Upper lobe of right lung (tissue), 1 donor: ENCODE results near the gene CYBA. TPM values are rescaled to one million over a fixed set of nuclear protein-coding genes. Genes with fewer than 3 reads are reported as not detected.

Source experiments
- ATAC-seq: fragments of 200-7000 bp; cut with Tn5 transposase; one replicate; pipeline ENCODE4 v1.9.1; 2020; ENCODE audit warnings: mild to moderate bottlenecking, moderate library complexity
- DNase-seq: peaks from one replicate; pipeline ENCODE4 v3.0.0-alpha.2; 2020
- H3K27ac ChIP-seq: fragments of 200-600 bp; one replicate; pipeline ENCODE4 v1.8.0; 2022
- H3K27me3 ChIP-seq: fragments of 200-600 bp; one replicate; pipeline ENCODE4 v1.8.0; 2022; ENCODE audit warnings: mild to moderate bottlenecking
- H3K36me3 ChIP-seq: fragments of 200-600 bp; one replicate; pipeline ENCODE4 v1.8.0; 2022
- H3K4me1 ChIP-seq: fragments of 200-600 bp; one replicate; pipeline ENCODE4 v1.8.0; 2022
- H3K4me3 ChIP-seq: fragments of 200-600 bp; one replicate; pipeline ENCODE4 v1.8.0; 2022; ENCODE audit warnings: mild to moderate bottlenecking
- H3K9me3 ChIP-seq: fragments of 200-600 bp; one replicate; pipeline ENCODE4 v1.8.0; 2022
- intact Hi-C: fragments of 100-400 bp; cut with DNase I; formaldehyde crosslinking; loops from one replicate; pipeline ENCODE4 v1.11.0; 2022
- total RNA-seq: library from RNA; stranded (reverse); fragmentation: NEBNext Ultra II Directional; extraction: Animal tissue kit (Norgen Biotek cat#: 25700); gene quantifications from one replicate; pipeline ENCODE4 v1.2.1, GENCODE V29; 2021
- TF ChIP-seq, protein P1 (sequence below): fragments of 200-600 bp; IDR thresholded peaks from one replicate; pipeline ENCODE4 v1.8.0; 2022; ENCODE audit warnings: antibody characterized with exemption
- donor health status: DM: no; HTN: yes; CAD: no; lungs with severe emphysema.

The CYBA gene
- total RNA-seq, 1 donor from 2014 or later, result 257 TPM

DNA sequence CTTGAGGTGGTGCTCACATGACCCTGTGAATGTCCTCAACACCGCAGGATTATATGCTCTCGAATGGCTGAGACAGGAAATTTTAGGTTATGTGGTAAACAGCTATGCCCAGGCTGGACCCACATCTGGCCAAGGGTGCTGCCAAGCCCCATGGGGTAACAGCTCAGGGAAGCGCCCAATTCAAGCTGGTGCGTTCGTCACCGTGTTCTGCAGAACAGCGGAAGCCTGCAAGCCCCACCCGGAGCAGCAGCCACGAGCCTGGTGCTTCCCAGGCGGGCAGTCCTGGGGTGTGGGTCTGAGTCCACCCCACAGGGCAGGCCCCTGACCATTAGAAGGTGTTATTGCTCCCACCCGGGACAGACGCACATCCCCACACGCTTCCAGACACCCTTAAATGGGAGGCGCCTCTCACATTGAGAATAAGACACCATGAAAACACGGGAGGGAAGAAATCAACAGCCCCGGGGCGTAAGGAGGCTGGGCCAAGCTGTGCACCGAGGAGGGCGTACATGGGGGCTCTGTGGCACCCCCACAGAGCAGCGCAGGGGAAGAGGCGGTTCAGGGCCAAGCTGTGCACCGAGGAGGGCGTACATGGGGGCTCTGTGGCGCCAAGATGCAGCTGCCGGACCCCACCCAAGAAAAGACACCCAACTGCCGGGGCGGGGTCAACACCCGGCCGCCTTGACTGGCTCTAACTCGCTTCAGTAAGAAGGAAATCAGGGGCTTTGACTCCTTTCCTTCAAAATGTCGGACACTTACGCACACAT is 2.9 kb upstream of the CYBA start:
- Histone ChIP-seq H3K27ac (no peak overlapping the region), H3K27me3 (no peaks in the 10 kb centered on the region), H3K4me1 (peaks cover 21% of the 10 kb centered on the region), H3K4me3 (no peak overlapping the region), H3K36me3 (peaks cover 34% of the 10 kb centered on the region), H3K9me3 (no peaks in the 10 kb centered on the region)
- DNase-seq, result no peak
- no peak for ATAC-seq
- intact Hi-C loops, result no loop called here
- TF ChIP-seq, protein P1, sequence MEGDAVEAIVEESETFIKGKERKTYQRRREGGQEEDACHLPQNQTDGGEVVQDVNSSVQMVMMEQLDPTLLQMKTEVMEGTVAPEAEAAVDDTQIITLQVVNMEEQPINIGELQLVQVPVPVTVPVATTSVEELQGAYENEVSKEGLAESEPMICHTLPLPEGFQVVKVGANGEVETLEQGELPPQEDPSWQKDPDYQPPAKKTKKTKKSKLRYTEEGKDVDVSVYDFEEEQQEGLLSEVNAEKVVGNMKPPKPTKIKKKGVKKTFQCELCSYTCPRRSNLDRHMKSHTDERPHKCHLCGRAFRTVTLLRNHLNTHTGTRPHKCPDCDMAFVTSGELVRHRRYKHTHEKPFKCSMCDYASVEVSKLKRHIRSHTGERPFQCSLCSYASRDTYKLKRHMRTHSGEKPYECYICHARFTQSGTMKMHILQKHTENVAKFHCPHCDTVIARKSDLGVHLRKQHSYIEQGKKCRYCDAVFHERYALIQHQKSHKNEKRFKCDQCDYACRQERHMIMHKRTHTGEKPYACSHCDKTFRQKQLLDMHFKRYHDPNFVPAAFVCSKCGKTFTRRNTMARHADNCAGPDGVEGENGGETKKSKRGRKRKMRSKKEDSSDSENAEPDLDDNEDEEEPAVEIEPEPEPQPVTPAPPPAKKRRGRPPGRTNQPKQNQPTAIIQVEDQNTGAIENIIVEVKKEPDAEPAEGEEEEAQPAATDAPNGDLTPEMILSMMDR, result no peak

DNA sequence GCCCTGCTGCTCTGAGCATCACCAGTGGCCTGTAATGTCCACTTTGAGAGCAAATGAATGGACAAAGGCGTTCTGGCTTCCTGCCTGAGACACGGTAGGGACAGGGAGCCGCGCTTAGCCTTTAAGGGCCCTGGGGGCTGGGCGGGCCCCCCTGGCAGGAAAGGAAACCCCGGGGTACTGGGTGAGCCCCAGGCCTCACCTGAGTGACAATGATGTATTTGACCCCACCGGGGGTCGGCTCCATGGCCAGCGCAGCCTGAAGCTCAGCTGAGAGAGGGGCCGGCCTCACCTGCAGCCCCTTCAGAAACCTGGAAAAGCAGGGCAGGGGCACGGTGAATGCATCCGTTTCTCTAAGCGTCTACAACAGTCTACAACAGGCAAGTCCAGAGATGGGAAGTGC is 2.2 kb upstream of the CYBA start:
- TF ChIP-seq, protein P1, result no peak
- intact Hi-C loops, result no loop called here
- DNase-seq (no peak), ATAC-seq (no peak)
- Histone ChIP-seq H3K4me3 (no peak overlapping the region), H3K4me1 (peaks cover 21% of the 10 kb centered on the region), H3K27me3 (no peaks in the 10 kb centered on the region), H3K27ac (no peak overlapping the region), H3K36me3 (peaks cover 34% of the 10 kb centered on the region), H3K9me3 (no peaks in the 10 kb centered on the region)

DNA sequence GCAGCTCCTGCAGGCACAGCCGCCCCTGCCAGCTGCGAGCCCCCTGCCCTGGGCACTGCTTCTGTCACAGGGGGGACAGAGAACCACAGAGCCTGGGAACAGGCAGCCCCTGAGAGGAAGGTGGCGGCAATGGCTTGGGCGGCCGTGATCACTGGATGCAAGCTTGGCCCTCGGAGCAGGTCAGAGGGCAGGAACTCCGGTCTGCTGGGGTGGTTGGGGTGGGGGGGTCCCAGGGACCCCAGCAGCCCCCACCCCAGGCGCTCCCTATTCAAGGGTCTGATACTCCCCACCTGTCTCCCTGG is 1.9 kb upstream of the CYBA start:
- no peaks in the 10 kb centered on the region for H3K27me3 ChIP-seq
- H3K27ac ChIP-seq, result no peak overlapping the region
- peaks cover 31% of the 10 kb centered on the region for H3K36me3 ChIP-seq
- peak; percentile 56 for DNase-seq
- TF ChIP-seq, protein P1, result no peak
- H3K4me3 ChIP-seq, result no peak overlapping the region
- intact Hi-C loops, result no loop called here
- ATAC-seq, result no peak
- no peaks in the 10 kb centered on the region for H3K9me3 ChIP-seq
- H3K4me1 ChIP-seq, result peaks cover 21% of the 10 kb centered on the region

DNA sequence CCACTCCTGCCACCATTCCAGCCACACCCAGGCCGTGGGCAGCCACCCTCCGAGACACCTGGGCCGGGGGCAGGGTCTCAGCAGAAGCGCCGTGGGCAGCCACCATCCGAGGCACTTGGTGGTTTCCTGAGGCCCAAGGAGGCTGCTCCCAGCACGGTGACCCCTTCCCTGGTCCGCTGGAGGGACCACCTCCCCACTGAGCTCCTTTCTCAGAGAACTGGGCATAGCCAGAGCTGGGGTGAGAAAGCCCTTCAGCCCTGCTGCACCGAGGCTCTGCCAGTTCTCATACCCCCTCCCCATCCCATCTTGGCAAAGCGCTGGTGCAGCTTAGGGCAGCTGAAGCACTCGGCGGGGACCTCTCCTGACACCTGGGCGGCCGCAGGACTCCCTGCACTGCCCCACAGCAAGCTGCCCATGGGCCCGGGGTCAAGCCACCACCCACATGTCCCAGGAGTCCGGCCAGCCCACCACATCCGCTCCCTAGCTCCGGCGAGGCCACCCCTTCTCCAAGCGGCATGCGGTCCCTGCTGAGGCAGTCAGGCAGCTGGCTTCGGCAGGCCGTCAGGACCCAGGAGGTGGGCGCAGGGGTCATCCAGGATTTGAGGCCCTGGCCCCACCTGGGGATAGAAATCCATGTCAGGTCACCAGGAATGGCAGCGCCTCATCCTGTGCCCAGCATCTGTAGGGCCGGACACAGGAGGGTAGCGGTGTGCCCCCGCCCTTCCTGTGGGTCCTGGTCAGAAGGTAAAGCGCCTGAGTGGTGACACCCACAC is 1.3 kb upstream of the CYBA start:
- TF ChIP-seq, protein P1, result no peak
- H3K4me3 ChIP-seq, result no peak overlapping the region
- H3K27ac ChIP-seq, result peak overlapping the region; percentile 84
- H3K27me3 ChIP-seq, result no peaks in the 10 kb centered on the region
- H3K4me1 ChIP-seq, result peaks cover 21% of the 10 kb centered on the region
- H3K36me3 ChIP-seq, result peaks cover 26% of the 10 kb centered on the region
- ATAC-seq, result no peak
- DNase-seq, result peak; percentile 66
- intact Hi-C loops, result no loop called here
- H3K9me3 ChIP-seq, result no peaks in the 10 kb centered on the region

DNA sequence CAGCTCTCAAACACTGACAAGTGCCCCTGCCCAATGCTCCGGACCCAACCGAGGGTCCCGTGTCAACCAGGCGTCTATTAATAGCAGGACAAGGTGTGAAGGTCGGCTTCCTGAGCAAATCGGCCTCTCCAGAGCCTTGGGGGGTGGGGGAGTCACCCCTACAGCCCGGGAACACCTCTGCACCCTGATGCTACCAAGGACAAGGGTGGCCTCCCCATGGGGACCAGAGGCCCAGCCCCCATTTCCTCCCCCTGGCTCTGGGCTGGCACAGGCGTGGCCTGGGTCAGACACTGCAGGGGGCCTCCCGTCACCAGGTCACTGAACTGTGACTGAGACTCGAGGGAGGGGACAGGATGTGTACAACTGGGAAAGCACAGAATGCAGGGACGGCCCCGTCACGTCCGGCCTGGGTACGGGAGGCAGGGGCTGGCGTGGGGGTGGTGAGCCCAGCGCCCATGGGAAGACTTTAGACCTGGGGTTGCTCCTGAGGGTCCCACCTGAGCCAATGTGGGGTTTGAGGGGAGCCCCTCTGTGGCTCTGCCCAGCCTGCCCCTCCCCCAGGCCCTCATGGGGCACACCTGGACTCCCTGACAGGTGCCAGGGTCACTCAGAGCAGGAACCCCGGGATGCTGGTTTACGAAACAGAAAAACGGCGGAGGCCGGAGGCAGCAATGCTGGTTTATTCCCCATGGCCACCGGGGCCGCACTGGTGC is 579 bp upstream of the CYBA start:
- peak; percentile 39 for ATAC-seq
- peak overlapping the region; percentile 78 for H3K4me3 ChIP-seq

More for the DNA sequence above, 579 bp upstream of the CYBA start:
- H3K27me3 ChIP-seq, result no peaks in the 10 kb centered on the region
- peaks cover 21% of the 10 kb centered on the region for H3K36me3 ChIP-seq
- peaks cover 21% of the 10 kb centered on the region for H3K4me1 ChIP-seq
- DNase-seq, result peak; percentile 69
- TF ChIP-seq, protein P1, result no peak
- H3K27ac ChIP-seq, result peak overlapping the region; percentile 84
- H3K9me3 ChIP-seq, result no peaks in the 10 kb centered on the region
- intact Hi-C loops, result no loop called here
